H9 (cell line): ENCODE data around the gene DRICH1. TPM values are rescaled to one million over a fixed set of nuclear protein-coding genes. Genes with fewer than 3 reads are reported as not detected.
"Not testable (repeated sequence)": the region's sequence is repeated elsewhere in the genome, so short reads cannot be mapped to it uniquely, and the experiment has no call there.

ENCODE experiments used
- DNase-seq: peaks from one replicate; pipeline ENCODE4 v3.0.0-alpha.2; 2017
- H2AFZ ChIP-seq: one replicate; pipeline ENCODE4 v1.6.1; 2013; ENCODE audit warnings: mild to moderate bottlenecking, low read length, control low read depth, moderate library complexity
- H2AK5ac ChIP-seq: 2 replicates; pipeline ENCODE4 v1.6.1; 2013; ENCODE audit warnings: low read length, control low read depth, mixed read lengths; ENCODE audit not compliant: insufficient read length
- H2BK120ac ChIP-seq: one replicate; pipeline ENCODE4 v1.6.1; 2013; ENCODE audit warnings: low read depth, mild to moderate bottlenecking, low read length, control low read depth, inconsistent platforms; ENCODE audit not compliant: poor library complexity, severe bottlenecking
- H2BK12ac ChIP-seq: 2 replicates; pipeline ENCODE4 v1.6.1; 2013; ENCODE audit warnings: low read length, control low read depth, mixed read lengths, low read depth; ENCODE audit not compliant: insufficient read length
- H2BK15ac ChIP-seq: 2 replicates; pipeline ENCODE4 v1.6.1; 2013; ENCODE audit warnings: low read depth, low read length, control low read depth
- H2BK20ac ChIP-seq: one replicate; pipeline ENCODE4 v1.6.1; 2013; ENCODE audit warnings: low read depth, mild to moderate bottlenecking, low read length, control low read depth, inconsistent platforms; ENCODE audit not compliant: poor library complexity, severe bottlenecking
- H2BK5ac ChIP-seq: 2 replicates; pipeline ENCODE4 v1.6.1; 2013; ENCODE audit warnings: low read length, control low read depth, mixed read lengths; ENCODE audit not compliant: insufficient read length
- H3K14ac ChIP-seq: 2 replicates; pipeline ENCODE4 v1.6.1; 2013; ENCODE audit warnings: low read length, control low read depth; ENCODE audit not compliant: insufficient read depth
- H3K18ac ChIP-seq: 2 replicates; pipeline ENCODE4 v1.6.1; 2013; ENCODE audit warnings: low read depth, mild to moderate bottlenecking, mixed read lengths, low read length, control low read depth; ENCODE audit not compliant: insufficient read length
- H3K23ac ChIP-seq: 2 replicates; pipeline ENCODE4 v1.6.1; 2013; ENCODE audit warnings: low read length, control low read depth, mixed read lengths, low read depth; ENCODE audit not compliant: insufficient read length
- H3K23me2 ChIP-seq: 2 replicates; pipeline ENCODE4 v1.6.1; 2013; ENCODE audit warnings: low read depth, mild to moderate bottlenecking, mixed read lengths, low read length, control low read depth; ENCODE audit not compliant: insufficient read length, poor library complexity, severe bottlenecking
- H3K27ac ChIP-seq: 2 replicates; pipeline ENCODE4 v1.5.1; 2013; ENCODE audit warnings: low read length, control low read depth, mixed read lengths, low read depth; ENCODE audit not compliant: insufficient read length
- H3K27me3 ChIP-seq: 2 replicates; pipeline ENCODE4 v1.6.1; 2013; ENCODE audit warnings: low read length, control low read depth, inconsistent platforms; ENCODE audit not compliant: insufficient read depth
- H3K4ac ChIP-seq: 2 replicates; pipeline ENCODE4 v1.6.1; 2013; ENCODE audit warnings: low read depth, mild to moderate bottlenecking, control low read depth, inconsistent platforms, low read length, moderate library complexity
- H3K4me1 ChIP-seq: 2 replicates; pipeline ENCODE4 v1.6.1; 2013; ENCODE audit warnings: low read length, control low read depth, inconsistent platforms; ENCODE audit not compliant: insufficient read depth
- H3K4me2 ChIP-seq: 2 replicates; pipeline ENCODE4 v1.6.1; 2013; ENCODE audit warnings: low read length, control low read depth, mixed read lengths; ENCODE audit not compliant: insufficient read length, insufficient read depth
- H3K56ac ChIP-seq: 2 replicates; pipeline ENCODE4 v1.6.1; 2013; ENCODE audit warnings: low read depth, mild to moderate bottlenecking, mixed read lengths, low read length, control low read depth; ENCODE audit not compliant: insufficient read length
- H3K79me1 ChIP-seq: 2 replicates; pipeline ENCODE4 v1.6.1; 2013; ENCODE audit warnings: low read depth, mild to moderate bottlenecking, moderate library complexity, low read length, control low read depth, inconsistent platforms; ENCODE audit not compliant: insufficient read depth, poor library complexity, severe bottlenecking
- H3K79me2 ChIP-seq: 2 replicates; pipeline ENCODE4 v1.6.1; 2013; ENCODE audit warnings: low read length, control low read depth, inconsistent platforms; ENCODE audit not compliant: insufficient read depth
- H3K9ac ChIP-seq: 2 replicates; pipeline ENCODE4 v1.6.1; 2013; ENCODE audit warnings: low read length, control low read depth, mixed read lengths; ENCODE audit not compliant: insufficient read length; ENCODE audit errors: extremely low read depth
- H3K9me3 ChIP-seq: one replicate; pipeline ENCODE4 v1.6.1; 2013; ENCODE audit warnings: low read depth, low read length, inconsistent platforms; ENCODE audit not compliant: control insufficient read depth
- H3T11ph ChIP-seq: one replicate; pipeline ENCODE4 v1.6.1; 2013; ENCODE audit warnings: mild to moderate bottlenecking, low read length, control low read depth, inconsistent platforms
- H4K20me1 ChIP-seq: one replicate; pipeline ENCODE4 v1.6.1; 2013; ENCODE audit not compliant: control insufficient read depth, insufficient read length, insufficient read depth
- H4K5ac ChIP-seq: 2 replicates; pipeline ENCODE4 v1.6.1; 2013; ENCODE audit warnings: low read depth, mild to moderate bottlenecking, mixed read lengths, low read length, control low read depth; ENCODE audit not compliant: insufficient read length
- H4K8ac ChIP-seq: replicated peaks from 2 replicates; pipeline ENCODE4 v1.6.1; 2013; ENCODE audit warnings: low read length, control low read depth, mixed read lengths, low read depth; ENCODE audit not compliant: insufficient read length
- H4K91ac ChIP-seq: 2 replicates; pipeline ENCODE4 v1.6.1; 2013; ENCODE audit warnings: low read depth, mild to moderate bottlenecking, moderate library complexity, mixed read lengths, low read length, control low read depth; ENCODE audit not compliant: insufficient read length
- H3K27ac Mint-ChIP-seq, 3 experiments: 2 replicates in 2 of 3; 3 replicates in 1 of 3; pipeline ENCODE4 v1.8.0; 2020 to 2021; ENCODE audit warnings: mixed read lengths in 3 of 3, mild to moderate bottlenecking in 1 of 3, moderate library complexity in 1 of 3
- H3K27me3 Mint-ChIP-seq: 2 replicates; pipeline ENCODE4 v1.8.0; 2021; ENCODE audit warnings: low read depth, mild to moderate bottlenecking, moderate library complexity, mixed read lengths
- H3K36me3 Mint-ChIP-seq, 3 experiments: 2 replicates in 2 of 3; 3 replicates in 1 of 3; pipeline ENCODE4 v1.8.0; 2020 to 2021; ENCODE audit warnings: low read depth in 3 of 3, mixed read lengths in 3 of 3; ENCODE audit not compliant: insufficient read depth in 1 of 3
- H3K4me1 Mint-ChIP-seq, 2 experiments: 2 replicates each; pipeline ENCODE4 v1.8.0; 2020; ENCODE audit warnings: mixed read lengths in 2 of 2
- H3K4me3 Mint-ChIP-seq, 2 experiments: 2 replicates in 1 of 2; 3 replicates in 1 of 2; pipeline ENCODE4 v1.8.0; 2020 to 2021; ENCODE audit warnings: mild to moderate bottlenecking in 2 of 2, mixed read lengths in 2 of 2, moderate library complexity in 1 of 2
- H3K9me3 Mint-ChIP-seq, 2 experiments: 2 replicates in 1 of 2; 3 replicates in 1 of 2; pipeline ENCODE4 v1.8.0; 2020; ENCODE audit warnings: mild to moderate bottlenecking in 2 of 2, mixed read lengths in 2 of 2, moderate library complexity in 1 of 2
- WGBS: extraction: QIAGEN DNeasy Blood & Tissue Kit; methylation state at CpG from one replicate; pipeline ENCODE4 v1.1.7; 2013; ENCODE audit warnings: missing lambda C conversion rate, low lambda C conversion rate, mixed read lengths; ENCODE audit not compliant: insufficient read length; ENCODE audit errors: extremely low coverage; 5-methylcytosine and 5-hydroxymethylcytosine counted together
- total RNA-seq: library from RNA; stranded (reverse); gene quantifications from 2 replicates; pipeline ENCODE4 v1.2.1, GENCODE V29; 2021

DRICH1 gene
- total RNA-seq, 1 experiment from 2014 or later: not detected

- H3K4ac ChIP-seq, H2BK20ac ChIP-seq, H3T11ph ChIP-seq, H3K36me3 Mint-ChIP-seq, H3K79me2 ChIP-seq, H3K18ac ChIP-seq, H3K14ac ChIP-seq, H4K20me1 ChIP-seq, H2AFZ ChIP-seq, H3K27me3 ChIP-seq, H4K5ac ChIP-seq, H3K9ac ChIP-seq, H4K91ac ChIP-seq, H2BK5ac ChIP-seq, H2BK12ac ChIP-seq, H3K27ac ChIP-seq, H3K4me3 Mint-ChIP-seq, H3K9me3 ChIP-seq, H3K23ac ChIP-seq, H2AK5ac ChIP-seq, H2BK120ac ChIP-seq, H3K56ac ChIP-seq, H3K4me2 ChIP-seq, H3K79me1 ChIP-seq, H2BK15ac ChIP-seq, DNase-seq, H3K27ac Mint-ChIP-seq, H3K4me1 ChIP-seq, H3K9me3 Mint-ChIP-seq, H3K23me2 ChIP-seq, H4K8ac ChIP-seq: not testable (repeated sequence)
- no CpG with 5 or more reads among the region's 6 CpGs for WGBS
- Mint-ChIP-seq H3K27me3 (peaks cover 42% of the 10 kb centered on the region), H3K4me1 (peaks cover 11 to 13% of the 10 kb centered on the region in 2 experiments)
Observed at GRCh38 chr22:23595904-23596303, 36.2 kb downstream of the DRICH1 start.
